ENCODE data around the gene TM6SF1.

The TM6SF1 gene

DNA sequence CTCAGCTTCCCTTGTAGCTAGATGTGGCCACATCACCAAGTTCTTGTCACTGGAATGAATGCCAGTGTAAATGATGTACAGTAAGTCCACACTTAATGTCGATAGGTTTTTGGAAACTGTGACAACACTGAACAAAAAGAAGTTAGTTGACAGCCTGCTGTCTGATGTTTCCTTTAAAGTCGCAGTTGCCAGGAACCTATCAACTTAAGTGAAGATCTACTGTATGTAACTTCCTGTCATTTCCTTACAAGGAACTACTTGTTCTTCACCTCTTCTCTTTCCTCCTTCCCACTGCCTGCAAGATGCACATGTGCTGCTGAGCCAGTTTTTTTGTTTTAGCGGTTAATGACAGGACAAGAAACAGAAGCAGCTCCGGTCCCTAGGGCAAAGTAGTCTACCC lies 55.6 kb downstream of the TM6SF1 start:
- TF ChIP-seq, protein P1, sequence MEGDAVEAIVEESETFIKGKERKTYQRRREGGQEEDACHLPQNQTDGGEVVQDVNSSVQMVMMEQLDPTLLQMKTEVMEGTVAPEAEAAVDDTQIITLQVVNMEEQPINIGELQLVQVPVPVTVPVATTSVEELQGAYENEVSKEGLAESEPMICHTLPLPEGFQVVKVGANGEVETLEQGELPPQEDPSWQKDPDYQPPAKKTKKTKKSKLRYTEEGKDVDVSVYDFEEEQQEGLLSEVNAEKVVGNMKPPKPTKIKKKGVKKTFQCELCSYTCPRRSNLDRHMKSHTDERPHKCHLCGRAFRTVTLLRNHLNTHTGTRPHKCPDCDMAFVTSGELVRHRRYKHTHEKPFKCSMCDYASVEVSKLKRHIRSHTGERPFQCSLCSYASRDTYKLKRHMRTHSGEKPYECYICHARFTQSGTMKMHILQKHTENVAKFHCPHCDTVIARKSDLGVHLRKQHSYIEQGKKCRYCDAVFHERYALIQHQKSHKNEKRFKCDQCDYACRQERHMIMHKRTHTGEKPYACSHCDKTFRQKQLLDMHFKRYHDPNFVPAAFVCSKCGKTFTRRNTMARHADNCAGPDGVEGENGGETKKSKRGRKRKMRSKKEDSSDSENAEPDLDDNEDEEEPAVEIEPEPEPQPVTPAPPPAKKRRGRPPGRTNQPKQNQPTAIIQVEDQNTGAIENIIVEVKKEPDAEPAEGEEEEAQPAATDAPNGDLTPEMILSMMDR (IDR thresholded peaks at IDR 0.05; ENCODE audit: low read depth, low read length), result no peak
- no peak for TF ChIP-seq EZH2phosphoT487 (IDR thresholded peaks at IDR 0.05; ENCODE audit: low read depth)
- H3K27ac ChIP-seq (ENCODE audit: low read length), result no peak overlapping the region
- H3K4me3 ChIP-seq (ENCODE audit: low read length), result no peak overlapping the region
- H3K36me3 ChIP-seq (replicated peaks; ENCODE audit: low read depth, low read length), result no peaks in the 10 kb centered on the region
- no peaks in the 10 kb centered on the region for H4K20me1 ChIP-seq (ENCODE audit: insufficient read depth, low read length)
- no peaks in the 10 kb centered on the region for H3K27me3 ChIP-seq (ENCODE audit: low read depth, low read length)
- H2AFZ ChIP-seq (ENCODE audit: low read depth, low read length), result no peak overlapping the region
- H3K4me1 ChIP-seq (ENCODE audit: low read length), result no peaks in the 10 kb centered on the region
- no peaks in the 10 kb centered on the region for H3K9me3 ChIP-seq (ENCODE audit: insufficient read depth, low read length)
- no peak overlapping the region for H3K4me2 ChIP-seq (ENCODE audit: low read length)
- no peak overlapping the region for H3K9ac ChIP-seq (ENCODE audit: low read length)
- peaks cover 26% of the 10 kb centered on the region for H3K79me2 ChIP-seq (ENCODE audit: low read length)

DNA sequence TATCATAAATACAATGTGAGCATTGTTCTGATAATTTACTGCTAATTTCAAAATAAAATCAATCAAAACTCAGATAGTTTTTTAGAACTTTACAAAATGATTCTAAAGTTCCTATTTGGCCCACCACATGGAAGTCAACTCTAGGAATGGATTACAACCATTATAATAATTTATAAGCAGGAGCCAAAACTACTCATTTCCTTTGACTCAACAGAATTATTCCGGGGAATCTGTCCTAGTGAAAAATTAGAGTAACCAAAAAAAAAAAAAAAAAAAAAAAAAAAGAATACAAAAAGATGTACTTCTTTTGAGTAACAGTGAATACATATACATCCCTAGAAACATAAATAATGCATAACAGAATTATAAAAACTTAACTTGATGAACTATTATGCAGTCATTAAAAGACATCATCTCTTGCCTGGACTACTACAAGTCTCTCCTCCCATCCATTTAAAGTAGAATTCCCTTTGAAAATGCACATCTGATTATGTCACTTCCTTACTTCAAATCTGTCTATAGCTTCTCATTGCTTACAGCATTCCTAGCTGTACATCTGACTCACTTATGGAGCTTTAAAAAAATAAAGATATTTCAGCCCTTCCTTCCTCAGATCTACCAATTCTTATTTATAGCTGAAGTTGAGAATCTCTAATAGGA lies 56.8 kb downstream of the TM6SF1 start:
- Histone ChIP-seq H2AFZ (ENCODE audit: low read depth, low read length) (no peak overlapping the region), H4K20me1 (ENCODE audit: insufficient read depth, low read length) (no peaks in the 10 kb centered on the region), H3K4me2 (ENCODE audit: low read length) (no peak overlapping the region), H3K36me3 (replicated peaks; ENCODE audit: low read depth, low read length) (no peaks in the 10 kb centered on the region), H3K79me2 (ENCODE audit: low read length) (peaks cover 33% of the 10 kb centered on the region), H3K4me1 (ENCODE audit: low read length) (no peaks in the 10 kb centered on the region), H3K27me3 (ENCODE audit: low read depth, low read length) (no peaks in the 10 kb centered on the region), H3K9me3 (ENCODE audit: insufficient read depth, low read length) (no peaks in the 10 kb centered on the region), H3K4me3 (ENCODE audit: low read length) (no peak overlapping the region), H3K9ac (ENCODE audit: low read length) (no peak overlapping the region), H3K27ac (ENCODE audit: low read length) (no peak overlapping the region)
- TF ChIP-seq EZH2phosphoT487 (IDR thresholded peaks at IDR 0.05; ENCODE audit: low read depth), result no peak
- TF ChIP-seq, protein P1 (IDR thresholded peaks at IDR 0.05; ENCODE audit: low read depth, low read length), result no peak

DNA sequence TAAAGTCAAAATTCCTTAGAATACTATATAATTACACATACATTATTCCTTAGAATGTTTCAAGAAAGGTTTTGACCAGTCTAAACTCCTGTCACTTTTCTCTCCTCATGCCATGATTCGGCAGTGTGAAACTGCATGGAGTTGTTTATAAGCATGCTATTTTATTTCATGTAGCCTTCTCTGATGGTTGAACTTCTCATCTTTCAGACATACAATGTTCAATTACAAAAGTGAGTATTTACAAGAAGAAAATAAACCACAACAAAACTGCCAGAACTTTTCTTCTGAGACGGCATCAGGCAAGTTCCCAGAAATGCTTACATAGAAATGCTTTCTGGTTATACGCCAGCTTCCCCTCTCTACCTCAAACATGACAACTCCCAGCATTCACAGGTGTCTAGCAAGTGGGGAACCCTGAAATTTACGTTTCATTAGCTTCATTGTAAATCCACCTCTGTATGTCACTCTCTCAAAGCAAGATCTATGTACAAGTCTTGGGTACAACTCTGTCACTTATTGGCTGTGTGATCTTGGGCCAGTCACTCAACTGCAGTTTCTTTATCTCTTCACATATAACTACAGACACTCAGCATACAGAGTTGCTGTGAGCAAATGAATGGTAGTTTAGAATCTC lies 57.4 kb downstream of the TM6SF1 start:
- Histone ChIP-seq H2AFZ (ENCODE audit: low read depth, low read length) (no peak overlapping the region), H3K79me2 (ENCODE audit: low read length) (peaks cover 39% of the 10 kb centered on the region), H3K27ac (ENCODE audit: low read length) (no peak overlapping the region), H3K27me3 (ENCODE audit: low read depth, low read length) (no peaks in the 10 kb centered on the region), H3K4me2 (ENCODE audit: low read length) (no peak overlapping the region), H3K4me1 (ENCODE audit: low read length) (no peaks in the 10 kb centered on the region), H4K20me1 (ENCODE audit: insufficient read depth, low read length) (no peaks in the 10 kb centered on the region), H3K9me3 (ENCODE audit: insufficient read depth, low read length) (no peaks in the 10 kb centered on the region), H3K9ac (ENCODE audit: low read length) (no peak overlapping the region), H3K36me3 (replicated peaks; ENCODE audit: low read depth, low read length) (no peaks in the 10 kb centered on the region), H3K4me3 (ENCODE audit: low read length) (no peak overlapping the region)
- TF ChIP-seq EZH2phosphoT487 (IDR thresholded peaks at IDR 0.05; ENCODE audit: low read depth), result no peak
- TF ChIP-seq, protein P1 (IDR thresholded peaks at IDR 0.05; ENCODE audit: low read depth, low read length), result no peak

DNA sequence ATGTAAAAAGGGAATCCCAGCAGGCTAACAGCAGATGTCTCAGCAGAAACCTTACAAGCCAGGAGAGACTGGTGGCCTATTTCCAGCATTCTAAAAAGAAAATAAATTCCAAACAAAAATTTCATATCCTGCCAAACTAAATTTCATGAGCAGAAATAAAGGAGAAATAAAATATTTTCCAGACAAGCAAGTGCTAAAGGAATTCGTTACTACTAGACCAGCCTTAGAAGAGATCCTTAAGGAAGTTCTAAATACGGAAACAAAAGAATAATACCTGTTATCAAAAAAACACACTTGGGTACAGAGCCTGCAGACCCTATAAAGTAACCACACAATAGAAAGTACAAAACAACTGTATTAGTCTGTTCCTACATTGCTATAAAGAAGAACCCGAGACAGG lies 58.8 kb downstream of the TM6SF1 start:
- Histone ChIP-seq H2AFZ (ENCODE audit: low read depth, low read length) (no peak overlapping the region), H3K36me3 (replicated peaks; ENCODE audit: low read depth, low read length) (no peaks in the 10 kb centered on the region), H3K4me2 (ENCODE audit: low read length) (no peak overlapping the region), H3K79me2 (ENCODE audit: low read length) (peaks cover 39% of the 10 kb centered on the region), H3K27ac (ENCODE audit: low read length) (no peak overlapping the region), H3K27me3 (ENCODE audit: low read depth, low read length) (no peaks in the 10 kb centered on the region), H3K4me1 (ENCODE audit: low read length) (no peaks in the 10 kb centered on the region), H4K20me1 (ENCODE audit: insufficient read depth, low read length) (no peaks in the 10 kb centered on the region), H3K4me3 (ENCODE audit: low read length) (no peak overlapping the region), H3K9me3 (ENCODE audit: insufficient read depth, low read length) (no peaks in the 10 kb centered on the region), H3K9ac (ENCODE audit: low read length) (no peak overlapping the region)
- no peak for TF ChIP-seq EZH2phosphoT487 (IDR thresholded peaks at IDR 0.05; ENCODE audit: low read depth)
- TF ChIP-seq, protein P1 (IDR thresholded peaks at IDR 0.05; ENCODE audit: low read depth, low read length), result no peak

Data from OCI-LY3 (cell line).